A673 (cell line): Measurements from ENCODE around the gene SLC15A3. TPM values are rescaled to one million over a fixed set of nuclear protein-coding genes. Genes with fewer than 3 reads are reported as not detected.

ENCODE experiments used
- BruUV-seq: library from RNA; stranded (reverse); fragments of 400-500 nt; replicated peaks from 2 replicates; lab custom pipeline; 2021; lab: Mats Ljungman, UMichigan
- CTCF ChIA-PET: fragments of 300-600 bp; sonication (Branson Sonifier 250); formaldehyde crosslinking; loops from one replicate; lab custom pipeline; 2022; ENCODE audit warnings: antibody characterized with exemption; lab: Charles Lee
- POLR2A ChIA-PET: fragments of 300-600 bp; sonication (Branson Sonifier 250); formaldehyde crosslinking; loops from one replicate; lab custom pipeline; 2022; ENCODE audit warnings: antibody characterized with exemption; ENCODE audit not compliant: low non-redundant PET; lab: Charles Lee
- DNase-seq: peaks from one replicate; pipeline ENCODE4 v3.0.0-alpha.2; 2015; ENCODE audit warnings: low spot score
- H3K27ac ChIP-seq: fragments of 200-600 bp; sonication (generic); 2 replicates; pipeline ENCODE4 v1.5.1; 2016; ENCODE audit warnings: mixed run types, low read depth, mild to moderate bottlenecking, mixed read lengths, antibody characterized with exemption, low read length; ENCODE audit not compliant: poor library complexity, severe bottlenecking
- H3K27me3 ChIP-seq: fragments of 200-600 bp; sonication (generic); replicated peaks from 2 replicates; pipeline ENCODE4 v1.6.1; 2017; ENCODE audit warnings: mixed run types, low read depth, mild to moderate bottlenecking, mixed read lengths, antibody characterized with exemption, low read length; ENCODE audit not compliant: insufficient read depth, poor library complexity
- H3K36me3 ChIP-seq: fragments of 200-600 bp; sonication (generic); 2 replicates; pipeline ENCODE4 v1.6.1; 2016; ENCODE audit warnings: mixed run types, mild to moderate bottlenecking, mixed read lengths, antibody characterized with exemption, low read length; ENCODE audit not compliant: insufficient read depth, poor library complexity, severe bottlenecking
- H3K4me1 ChIP-seq: fragments of 200-600 bp; sonication (generic); 2 replicates; pipeline ENCODE4 v1.6.1; 2017; ENCODE audit warnings: mixed run types, mild to moderate bottlenecking, mixed read lengths, antibody characterized with exemption, low read length; ENCODE audit not compliant: insufficient read depth, poor library complexity, severe bottlenecking
- H3K4me3 ChIP-seq: fragments of 200-600 bp; sonication (generic); 2 replicates; pipeline ENCODE4 v1.5.1; 2016; ENCODE audit warnings: low read depth, mixed run types, mild to moderate bottlenecking, mixed read lengths, low read length; ENCODE audit not compliant: poor library complexity, severe bottlenecking
- H3K9me3 ChIP-seq: fragments of 200-600 bp; sonication (generic); 2 replicates; pipeline ENCODE4 v1.6.1; 2016; ENCODE audit warnings: mixed run types, low read depth, mild to moderate bottlenecking, mixed read lengths, antibody characterized with exemption, low read length; ENCODE audit not compliant: poor library complexity, severe bottlenecking
- EZH2 ChIP-seq: fragments of 200-600 bp; sonication (generic); IDR thresholded peaks from 2 replicates; pipeline ENCODE4 v1.6.1; 2017; ENCODE audit warnings: borderline replicate concordance, low read depth, mild to moderate bottlenecking, mixed read lengths, antibody characterized with exemption, low read length; ENCODE audit not compliant: poor library complexity, severe bottlenecking
- intact Hi-C: fragments of 100-400 bp; cut with micrococcal nuclease; formaldehyde crosslinking; loops from one replicate; pipeline ENCODE4 v1.10.0; 2022; ENCODE audit not compliant: unreplicated experiment
- total RNA-seq: library from RNA; stranded (reverse); gene quantifications from 2 replicates; pipeline ENCODE4 v1.2.3, GENCODE V29; 2021
- TF ChIP-seq, protein P1 (sequence below): fragments of 300-800, 200-600 bp; sonication (generic); conservative IDR thresholded peaks from 2 replicates; pipeline ENCODE4 v1.5.1; 2017; ENCODE audit warnings: low read depth, mild to moderate bottlenecking, antibody characterized with exemption, low read length, moderate library complexity, mixed read lengths

SLC15A3 gene
- total RNA-seq, 1 experiment from 2014 or later = not detected

DNA sequence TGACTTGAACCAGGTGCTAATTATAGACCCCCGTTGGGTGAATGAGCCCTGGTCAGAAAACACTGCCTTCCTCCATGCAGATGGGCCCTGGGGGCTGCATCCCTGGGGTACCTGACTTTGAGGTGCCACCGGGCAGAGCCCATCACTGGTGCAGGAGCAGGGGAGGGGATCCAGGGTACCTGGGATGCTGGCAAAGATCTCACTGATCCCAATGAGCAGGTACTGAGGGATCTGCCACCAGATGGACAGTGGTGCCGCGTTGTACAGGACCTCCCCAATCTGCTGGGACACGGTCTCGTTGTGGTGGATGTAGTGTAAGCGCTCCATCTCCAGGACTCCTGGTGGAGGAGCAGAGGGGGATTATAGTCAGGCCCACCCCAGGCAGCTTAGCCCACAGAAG, 12.7 kb downstream of the SLC15A3 start:
- no peaks in the 10 kb centered on the region for H3K9me3 ChIP-seq
- no peak overlapping the region for H3K4me3 ChIP-seq
- ChIA-PET CTCF (no interaction called here), POLR2A (no interaction called here)
- no peak for TF ChIP-seq EZH2
- no peak for DNase-seq
- intact Hi-C loops = no loop called here
- no peak overlapping the region for H3K27ac ChIP-seq
- no TSS peak for BruUV-seq
- H3K4me1 ChIP-seq = no peaks in the 10 kb centered on the region
- no peaks in the 10 kb centered on the region for H3K27me3 ChIP-seq
- no peaks in the 10 kb centered on the region for H3K36me3 ChIP-seq

DNA sequence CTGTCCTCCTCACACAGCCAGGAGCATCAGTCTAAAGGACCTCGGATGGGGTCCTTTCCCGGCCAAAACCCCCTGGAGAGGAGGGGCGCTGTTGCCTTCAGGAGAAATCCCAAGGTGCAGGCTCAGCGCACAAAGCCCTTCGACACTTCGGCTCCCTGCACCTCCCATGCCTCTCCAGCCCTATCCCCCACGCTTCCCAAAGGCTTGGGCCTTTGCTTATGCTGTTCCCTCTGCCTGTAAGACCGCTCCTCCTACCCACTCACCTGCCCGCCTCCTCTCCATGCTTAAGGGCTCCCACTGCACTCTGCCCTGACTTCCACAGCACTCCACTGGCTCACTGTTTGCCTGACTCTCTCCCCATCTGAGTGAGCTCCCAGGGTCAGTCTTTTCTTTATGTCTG, 13.5 kb downstream of the SLC15A3 start:
- BruUV-seq = no TSS peak
- Histone ChIP-seq H3K4me3 (no peak overlapping the region), H3K4me1 (no peaks in the 10 kb centered on the region), H3K27me3 (no peaks in the 10 kb centered on the region), H3K9me3 (no peaks in the 10 kb centered on the region), H3K36me3 (no peaks in the 10 kb centered on the region), H3K27ac (no peak overlapping the region)
- CTCF ChIA-PET = no interaction called here
- no peak for DNase-seq
- POLR2A ChIA-PET = no interaction called here
- TF ChIP-seq EZH2 = no peak
- TF ChIP-seq, protein P1, sequence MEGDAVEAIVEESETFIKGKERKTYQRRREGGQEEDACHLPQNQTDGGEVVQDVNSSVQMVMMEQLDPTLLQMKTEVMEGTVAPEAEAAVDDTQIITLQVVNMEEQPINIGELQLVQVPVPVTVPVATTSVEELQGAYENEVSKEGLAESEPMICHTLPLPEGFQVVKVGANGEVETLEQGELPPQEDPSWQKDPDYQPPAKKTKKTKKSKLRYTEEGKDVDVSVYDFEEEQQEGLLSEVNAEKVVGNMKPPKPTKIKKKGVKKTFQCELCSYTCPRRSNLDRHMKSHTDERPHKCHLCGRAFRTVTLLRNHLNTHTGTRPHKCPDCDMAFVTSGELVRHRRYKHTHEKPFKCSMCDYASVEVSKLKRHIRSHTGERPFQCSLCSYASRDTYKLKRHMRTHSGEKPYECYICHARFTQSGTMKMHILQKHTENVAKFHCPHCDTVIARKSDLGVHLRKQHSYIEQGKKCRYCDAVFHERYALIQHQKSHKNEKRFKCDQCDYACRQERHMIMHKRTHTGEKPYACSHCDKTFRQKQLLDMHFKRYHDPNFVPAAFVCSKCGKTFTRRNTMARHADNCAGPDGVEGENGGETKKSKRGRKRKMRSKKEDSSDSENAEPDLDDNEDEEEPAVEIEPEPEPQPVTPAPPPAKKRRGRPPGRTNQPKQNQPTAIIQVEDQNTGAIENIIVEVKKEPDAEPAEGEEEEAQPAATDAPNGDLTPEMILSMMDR = no peak
- intact Hi-C loops = no loop called here

DNA sequence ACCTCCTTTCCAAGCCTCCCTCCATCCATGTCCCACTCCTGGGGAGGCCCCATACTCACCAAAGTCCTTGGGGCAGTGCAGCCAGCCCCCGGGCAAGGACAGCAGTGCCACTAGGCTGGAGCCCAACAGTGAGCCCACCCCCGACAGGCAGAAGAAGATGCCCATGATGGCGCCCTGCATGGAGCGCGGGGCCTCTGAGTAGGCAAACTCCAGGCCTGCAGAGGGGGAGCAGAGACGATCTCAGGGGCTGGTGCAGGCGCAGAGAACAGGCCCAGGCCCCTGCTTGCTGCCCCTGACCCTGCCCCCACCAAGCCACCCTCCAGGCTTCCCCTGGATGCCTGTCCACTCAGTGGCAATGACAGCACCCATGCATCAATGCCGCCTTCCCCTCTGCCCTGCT, 14.2 kb downstream of the SLC15A3 start:
- Histone ChIP-seq H3K9me3 (no peaks in the 10 kb centered on the region), H3K27ac (no peak overlapping the region), H3K27me3 (no peaks in the 10 kb centered on the region), H3K4me1 (no peaks in the 10 kb centered on the region), H3K4me3 (no peak overlapping the region), H3K36me3 (peaks cover under 1% of the 10 kb centered on the region)
- ChIA-PET CTCF (no interaction called here), POLR2A (no interaction called here)
- TF ChIP-seq, protein P1 = no peak
- TF ChIP-seq EZH2 = no peak
- no peak for DNase-seq
- BruUV-seq = no TSS peak
- intact Hi-C loops = no loop called here

DNA sequence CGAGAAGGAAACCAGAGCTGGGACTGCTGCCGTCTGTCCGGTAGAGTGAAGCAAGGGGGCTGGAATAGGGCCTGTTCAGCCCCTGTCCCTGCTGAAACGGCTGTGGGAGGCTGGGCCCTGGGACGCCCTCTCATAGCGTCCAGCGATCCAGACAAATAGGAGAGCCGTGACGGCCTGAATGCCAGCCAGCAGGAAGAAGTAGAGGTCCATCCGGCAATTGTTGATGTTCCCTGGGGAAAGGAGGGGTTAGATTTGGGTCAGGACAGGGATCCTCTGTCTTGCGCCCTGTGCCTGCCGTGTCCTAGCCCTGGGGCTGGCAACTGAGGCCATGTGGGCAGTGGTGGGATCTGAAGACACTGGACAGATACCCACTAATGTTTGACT, 14.8 kb downstream of the SLC15A3 start:
- no peaks in the 10 kb centered on the region for H3K27me3 ChIP-seq
- no peak overlapping the region for H3K27ac ChIP-seq
- BruUV-seq = no TSS peak
- peaks cover 6% of the 10 kb centered on the region for H3K36me3 ChIP-seq
- DNase-seq = no peak
- POLR2A ChIA-PET = interaction anchor here (0.6 kb wide), 1 partner anchor 13 kb away, joined by 3 read pairs; no protein-coding TSS in a partner anchor
- intact Hi-C loops = no loop called here
- H3K9me3 ChIP-seq = no peaks in the 10 kb centered on the region
- no peaks in the 10 kb centered on the region for H3K4me1 ChIP-seq
- CTCF ChIA-PET = no interaction called here
- no peak overlapping the region for H3K4me3 ChIP-seq
- TF ChIP-seq, protein P1 = no peak
- no peak for TF ChIP-seq EZH2
